Retina (tissue), 1 donor: ENCODE results near the gene FOXN1.
"Not testable (repeated sequence)": the region's sequence is repeated elsewhere in the genome, so short reads cannot be mapped to it uniquely, and the experiment has no call there.

Experiments
- DNase-seq: peaks from one replicate; pipeline ENCODE4 v3.0.0-alpha.2; 2016

Gene FOXN1

GRCh38 chr17:28549236-28550132, 43.3 kb downstream of the FOXN1 start:
- peak; percentile 32 for DNase-seq

GRCh38 chr17:28550858-28551257, 44.7 kb downstream of the FOXN1 start:
- DNase-seq, result no peak

- peak; percentile 56 for DNase-seq
Measured at GRCh38 chr17:28551421-28552175, 45.5 kb downstream of the FOXN1 start.

GRCh38 chr17:28552176-28552999, 46.2 kb downstream of the FOXN1 start, which contains the start of gene UNC119:
Gene UNC119 (minus strand): TSS chr17:28552624. CDS start chr17:28552557, 67 bp downstream.
- peak; percentile 83 for DNase-seq

- DNase-seq, result no peak
Measured at GRCh38 chr17:28553000-28553505, 46.9 kb downstream of the FOXN1 start.

GRCh38 chr17:28554565-28554964, 48.4 kb downstream of the FOXN1 start:
- DNase-seq, result no peak

GRCh38 chr17:28555022-28555421, 48.9 kb downstream of the FOXN1 start:
- DNase-seq, result no peak

GRCh38 chr17:28563475-28563874, 57.3 kb downstream of the FOXN1 start:
- DNase-seq, result no peak

- no peak for DNase-seq
Measured at GRCh38 chr17:28567604-28568003, 61.5 kb downstream of the FOXN1 start.

- no peak for DNase-seq
Measured at GRCh38 chr17:28569446-28569845, 63.3 kb downstream of the FOXN1 start.

- peak; percentile 30 for DNase-seq
Measured at GRCh38 chr17:28570716-28571360, 64.7 kb downstream of the FOXN1 start.

GRCh38 chr17:28571361-28572122, 65.4 kb downstream of the FOXN1 start, which contains the start of gene PIGS:
Gene PIGS (minus strand): TSS chr17:28571524. CDS start chr17:28571496, 28 bp downstream.
- DNase-seq, result peak; percentile 92

- no peak for DNase-seq
Measured at GRCh38 chr17:28572259-28573039, 66.3 kb downstream of the FOXN1 start.

- no peak for DNase-seq
Measured at GRCh38 chr17:28573040-28573380, 66.9 kb downstream of the FOXN1 start.

- DNase-seq, result no peak
Measured at GRCh38 chr17:28573521-28573920, 67.4 kb downstream of the FOXN1 start.

GRCh38 chr17:28573966-28574480, 67.9 kb downstream of the FOXN1 start:
- DNase-seq, result no peak

- DNase-seq, result no peak
Measured at GRCh38 chr17:28574526-28574925, 68.4 kb downstream of the FOXN1 start.

GRCh38 chr17:28575126-28575795, 69.1 kb downstream of the FOXN1 start:
- DNase-seq, result no peak

- not testable (repeated sequence) for DNase-seq
Measured at GRCh38 chr17:28576016-28576415, 69.9 kb downstream of the FOXN1 start.
